Colon (tissue), 2 donors: Measurements from ENCODE around the gene PSTPIP2.
"Not testable (repeated sequence)": the region's sequence is repeated elsewhere in the genome, so short reads cannot be mapped to it uniquely, and the experiment has no call there.

Source experiments
- FAIRE-seq: peaks from 2 replicates; lab custom pipeline; 2012; peaks lifted over from hg19 to GRCh38; lab: Jason Lieb, UNC
- donor health status: control.
- donor health status: control.

PSTPIP2 gene

GRCh38 chr18:46035696-46036680 lies 36.1 kb downstream of the PSTPIP2 start:
- FAIRE-seq: peak; percentile 90

- FAIRE-seq: no peak
These were observed 37.8 kb downstream of the PSTPIP2 start for GRCh38 chr18:46034230-46034629.

GRCh38 chr18:46031741-46032140 lies 40.3 kb downstream of the PSTPIP2 start:
- FAIRE-seq: no peak

GRCh38 chr18:46028536-46028891 lies 43.5 kb downstream of the PSTPIP2 start:
- no peak for FAIRE-seq

- no peak for FAIRE-seq
These were observed 52.1 kb downstream of the PSTPIP2 start for GRCh38 chr18:46019936-46020335.

- no peak for FAIRE-seq
These were observed 58.4 kb downstream of the PSTPIP2 start for GRCh38 chr18:46013484-46014189.

GRCh38 chr18:46010676-46011075 lies 61.4 kb downstream of the PSTPIP2 start:
- no peak for FAIRE-seq

- FAIRE-seq: no peak
These were observed 62.0 kb downstream of the PSTPIP2 start for GRCh38 chr18:46010050-46010449.

GRCh38 chr18:46009125-46009840 lies 62.8 kb downstream of the PSTPIP2 start:
- FAIRE-seq: no peak

GRCh38 chr18:46008531-46008930 lies 63.5 kb downstream of the PSTPIP2 start:
- FAIRE-seq: no peak

- FAIRE-seq: no peak
These were observed 64.9 kb downstream of the PSTPIP2 start for GRCh38 chr18:46007165-46007564.

- no peak for FAIRE-seq
These were observed 69.1 kb downstream of the PSTPIP2 start for GRCh38 chr18:46002934-46003333.

GRCh38 chr18:46001892-46002291 lies 70.2 kb downstream of the PSTPIP2 start:
- FAIRE-seq: no peak

GRCh38 chr18:46001074-46001473 lies 71.0 kb downstream of the PSTPIP2 start:
- peak; percentile 31 for FAIRE-seq

GRCh38 chr18:45999536-45999935 lies 72.5 kb downstream of the PSTPIP2 start:
- FAIRE-seq: no peak

- FAIRE-seq: no peak
These were observed 73.8 kb downstream of the PSTPIP2 start for GRCh38 chr18:45998244-45998643.

- no peak for FAIRE-seq
These were observed 74.3 kb downstream of the PSTPIP2 start for GRCh38 chr18:45997700-45998151.

- FAIRE-seq: no peak
These were observed 76.6 kb downstream of the PSTPIP2 start for GRCh38 chr18:45995461-45995860.

- no peak for FAIRE-seq
These were observed 78.6 kb downstream of the PSTPIP2 start for GRCh38 chr18:45993438-45993837.

- not testable (repeated sequence) for FAIRE-seq
These were observed 79.5 kb downstream of the PSTPIP2 start for GRCh38 chr18:45992527-45992926.

- FAIRE-seq: no peak
These were observed 80.3 kb downstream of the PSTPIP2 start for GRCh38 chr18:45991788-45992187.

- no peak for FAIRE-seq
These were observed 87.4 kb downstream of the PSTPIP2 start for GRCh38 chr18:45984546-45985235.
